K562 (cell line): Measurements from ENCODE around the gene ESRRB. TPM values are rescaled to one million over a fixed set of nuclear protein-coding genes. Genes with fewer than 3 reads are reported as not detected.

Source experiments
- ATAC-seq: fragments of 200-7000 bp; cut with Tn5 transposase; 3 replicates; pipeline ENCODE4 v1.9.1; 2020; ENCODE audit warnings: moderate library complexity
- BruUV-seq: library from RNA; stranded (reverse); fragments of 400-500 nt; replicated peaks from 2 replicates; lab custom pipeline; 2021; lab: Mats Ljungman, UMichigan
- CTCF ChIA-PET: fragments of 300-600 bp; formaldehyde crosslinking; extraction: SDS; loops from one replicate; lab custom pipeline; 2021; ENCODE audit warnings: low intra/inter-chr PET ratio; lab: Yijun Ruan, JAX
- POLR2A ChIA-PET: fragments of 300-600, 350-650 bp; sonication (Branson Sonifier 250); formaldehyde crosslinking; extraction: SDS; loops from one replicate; lab custom pipeline; 2021; ENCODE audit warnings: antibody characterized with exemption, inconsistent platforms; lab: Yijun Ruan, JAX
- DNase-seq, 4 experiments: peaks; one replicate each; pipeline versions ENCODE4 v3.0.0 to v3.0.0-alpha.2; 2011 to 2018; ENCODE audit warnings: low spot score in 3 of 4, mixed read lengths in 3 of 4; ENCODE audit errors: extremely low read depth in 1 of 4
- FAIRE-seq: peaks from 2 replicates; lab custom pipeline; 2011; peaks lifted over from hg19 to GRCh38; lab: Jason Lieb, UNC
- H2AFZ ChIP-seq: 2 replicates; pipeline ENCODE4 v1.6.0; 2011; ENCODE audit warnings: low read depth, low read length, control low read depth, inconsistent platforms
- H3K27ac ChIP-seq: fragments of 200-600 bp; 3 replicates; pipeline ENCODE4 v1.8.0; 2011; ENCODE audit warnings: low read depth, mild to moderate bottlenecking, control low read depth, inconsistent platforms, low read length, moderate library complexity, mixed read lengths; ENCODE audit errors: extremely low read depth
- H3K27me3 ChIP-seq, 2 experiments: fragments of 300-600 bp in 1 of 2; 2 replicates in 1 of 2; 3 replicates in 1 of 2; pipeline versions ENCODE4 v1.6.0 to v1.8.0; 2011; ENCODE audit warnings: inconsistent platforms in 2 of 2, low read length in 2 of 2, mild to moderate bottlenecking in 1 of 2, mixed read lengths in 1 of 2, moderate library complexity in 1 of 2; ENCODE audit not compliant: control insufficient read depth in 2 of 2, insufficient read depth in 2 of 2
- H3K36me3 ChIP-seq: fragments of 300-600 bp; 3 replicates; pipeline ENCODE4 v1.8.0; 2011; ENCODE audit warnings: mild to moderate bottlenecking, low read length, inconsistent platforms; ENCODE audit not compliant: control insufficient read depth, insufficient read depth
- H3K4me1 ChIP-seq, 2 experiments: fragments of 200-600 bp in 1 of 2; replicated peaks in 1 of 2; 2 replicates in 1 of 2; 3 replicates in 1 of 2; pipeline versions ENCODE4 v1.5.1 to v1.8.0; 2011; ENCODE audit warnings: inconsistent platforms in 2 of 2, low read length in 2 of 2, mild to moderate bottlenecking in 1 of 2, mixed read lengths in 1 of 2, moderate library complexity in 1 of 2; ENCODE audit not compliant: control insufficient read depth in 2 of 2, insufficient read depth in 2 of 2
- H3K4me2 ChIP-seq: 2 replicates; pipeline ENCODE4 v1.6.1; 2011; ENCODE audit warnings: low read length, control low read depth, inconsistent platforms, mixed read lengths; ENCODE audit not compliant: insufficient read depth
- H3K4me3 ChIP-seq: fragments of 200-600 bp; sonication (generic), shearing (Covaris generic); 2 replicates; pipeline ENCODE4 v1.5.1; 2016; ENCODE audit warnings: control low read depth, inconsistent platforms
- H3K79me2 ChIP-seq: fragments of 200-600 bp; 3 replicates; pipeline ENCODE4 v1.8.0; 2011; ENCODE audit warnings: low read length, inconsistent platforms; ENCODE audit not compliant: control insufficient read depth, insufficient read depth
- H3K9ac ChIP-seq, 2 experiments: 2 replicates each; pipeline versions ENCODE4 v1.6.0 to v1.6.1; 2011; ENCODE audit warnings: low read depth in 2 of 2, low read length in 2 of 2, control low read depth in 1 of 2, inconsistent platforms in 1 of 2, mild to moderate bottlenecking in 1 of 2, mixed read lengths in 1 of 2; ENCODE audit not compliant: insufficient read depth in 1 of 2
- H3K9me1 ChIP-seq: one replicate; pipeline ENCODE4 v1.6.0; 2011; ENCODE audit warnings: inconsistent platforms, mild to moderate bottlenecking, low read length, moderate library complexity; ENCODE audit not compliant: control insufficient read depth, insufficient read depth
- H3K9me3 ChIP-seq: replicated peaks from 2 replicates; pipeline ENCODE4 v1.5.1; 2011; ENCODE audit warnings: low read depth, low read length, inconsistent platforms; ENCODE audit not compliant: control insufficient read depth, insufficient read depth
- H4K20me1 ChIP-seq: replicated peaks from 2 replicates; pipeline ENCODE4 v1.6.1; 2011; ENCODE audit warnings: low read length, inconsistent platforms, mixed read lengths; ENCODE audit not compliant: control insufficient read depth, insufficient read depth
- MAFG ChIP-seq: fragments of 450-650 bp; conservative IDR thresholded peaks from 2 replicates; pipeline ENCODE4 v1.6.1; 2016; ENCODE audit warnings: missing genetic modification characterization, missing compliant biosample characterization
- PRDM10 ChIP-seq: fragments of 450-650 bp; IDR thresholded peaks from 2 replicates; pipeline ENCODE4 v1.6.1; 2018; ENCODE audit not compliant: partially characterized antibody
- WGBS: fragments of 100-300 bp; shearing (Covaris generic); methylation state at CpG from one replicate; pipeline ENCODE4 v1.1.6; 2016; ENCODE audit warnings: low coverage, mixed read lengths; ENCODE audit not compliant: insufficient coverage; ENCODE audit errors: missing lambda C conversion rate; 5-methylcytosine and 5-hydroxymethylcytosine counted together
- in situ Hi-C: fragments of 300-500 bp; cut with MboI; formaldehyde crosslinking; loops from 4 replicates; pipeline ENCODE4 v1.15.0; 2018; ENCODE audit warnings: inconsistent platforms, mixed read lengths
- intact Hi-C: fragments of 100-400 bp; cut with micrococcal nuclease; formaldehyde crosslinking; loops from 2 replicates; pipeline ENCODE4 v1.14.2; 2022
- polyA plus RNA-seq, 8 experiments: library from polyadenylated mRNA; depleted of rRNA in 4 of 8; stranded (reverse) in 5 of 8; unstranded in 3 of 8; fragments of >200 nt; fragmentation: Nextera tagmentation in 2 of 8; fragmentation: Illumina TruSeq in 1 of 8; extraction: Ambion mirVana in 2 of 8; extraction: Trizol in 1 of 8; gene quantifications; 2 replicates each; pipeline versions ENCODE4 v1.2.1 to v1.2.3, GENCODE V29; 2011 to 2014; ENCODE audit warnings: inconsistent platforms in 1 of 8, missing spikeins in 1 of 8
- total RNA-seq, 7 experiments: library from RNA; depleted of rRNA in 6 of 7; stranded (reverse); fragments of >200 nt in 6 of 7; fragmentation: Illumina TruSeq in 2 of 7; extraction: Trizol in 2 of 7; gene quantifications; 2 replicates each; pipeline versions ENCODE4 v1.2.1 to v1.2.3, GENCODE V29; 2011 to 2021; ENCODE audit warnings: low replicate concordance in 1 of 7

The ESRRB gene
- total and polyA plus RNA-seq, 9 of the 15 experiments (the other 6 are each of a cell fraction or from before 2014, with no cell fraction given): 3.2 to 24.7 (median 14.5) TPM

- DNase-seq (no peak), ATAC-seq (no peak), FAIRE-seq (no peak)
- Histone ChIP-seq H3K27me3 (peaks cover 0 to 5% of the 10 kb centered on the region in 2 experiments; a peak in 1 of 5 replicates), H3K4me3 (no peak overlapping the region), H4K20me1 (no peaks in the 10 kb centered on the region), H3K9ac (no peak overlapping the region), H2AFZ (no peak overlapping the region), H3K9me3 (no peaks in the 10 kb centered on the region), H3K79me2 (no peaks in the 10 kb centered on the region)
- intact Hi-C loops: no loop called here
- peak; percentile 27 for TF ChIP-seq PRDM10
- no peak for TF ChIP-seq MAFG (tag)
- TF ChIP-seq, all 486 proteins: peak for 1
- no peak overlapping the region for H3K27ac ChIP-seq
- H3K4me1 ChIP-seq: no peaks in the 10 kb centered on the region
- 69% methylated on average over 7 of the region's 8 CpGs for WGBS
- no TSS peak for BruUV-seq
- peaks cover 4% of the 10 kb centered on the region; the same call in 1 of the 3 replicates for H3K36me3 ChIP-seq
- no peak overlapping the region for H3K4me2 ChIP-seq
- CTCF ChIA-PET: no interaction called here
- POLR2A ChIA-PET: interaction anchor here (0.6 to 1.2 kb wide), 2 partner anchors 9 to 39 kb away, joined by 3 to 7 read pairs; no protein-coding TSS in a partner anchor
- in situ Hi-C loops: no loop called here
- H3K9me1 ChIP-seq: no peaks in the 10 kb centered on the region
Observed at GRCh38 chr14:76499399-76499798, 123.5 kb downstream of the ESRRB start.
